ENCODE measurements around the gene TBC1D12.

TBC1D12 gene

GRCh38 chr10:94409021-94409657, 6.8 kb downstream of the TBC1D12 start:
- no peak for DNase-seq

DNA sequence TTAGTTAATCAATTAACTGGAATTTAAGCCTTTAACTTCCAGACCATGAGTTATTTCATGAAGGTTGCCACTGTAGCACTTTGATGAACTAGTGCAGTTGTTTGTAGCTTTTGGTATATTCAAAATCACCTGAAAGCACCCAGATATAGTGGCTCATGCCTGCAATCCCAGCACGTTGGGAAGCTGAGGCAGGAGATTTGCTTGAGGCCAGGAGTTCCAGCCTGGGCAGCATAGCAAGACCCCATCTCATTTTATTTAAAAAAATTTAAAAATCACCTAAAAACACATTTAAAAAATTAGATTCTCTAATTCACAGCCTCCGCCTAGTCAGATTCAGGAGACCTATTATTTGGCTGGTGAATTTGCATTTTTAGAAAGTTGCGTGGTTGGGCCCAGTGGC, 9.0 kb downstream of the TBC1D12 start:
- no peak for DNase-seq

- DNase-seq, result no peak
Observed at GRCh38 chr10:94412449-94412848, 10.1 kb downstream of the TBC1D12 start.

- DNase-seq, result no peak
Observed at GRCh38 chr10:94413361-94413760, 11.0 kb downstream of the TBC1D12 start.

GRCh38 chr10:94416896-94417295, 14.6 kb downstream of the TBC1D12 start:
- no peak for DNase-seq

- no peak for DNase-seq
Observed at GRCh38 chr10:94417321-94417720, 15.0 kb downstream of the TBC1D12 start.

- DNase-seq, result no peak
Observed at GRCh38 chr10:94420516-94420915, 18.2 kb downstream of the TBC1D12 start.

GRCh38 chr10:94420998-94421528, 18.7 kb downstream of the TBC1D12 start:
- DNase-seq, result no peak

GRCh38 chr10:94423627-94424026, 21.3 kb downstream of the TBC1D12 start:
- no peak for DNase-seq

DNA sequence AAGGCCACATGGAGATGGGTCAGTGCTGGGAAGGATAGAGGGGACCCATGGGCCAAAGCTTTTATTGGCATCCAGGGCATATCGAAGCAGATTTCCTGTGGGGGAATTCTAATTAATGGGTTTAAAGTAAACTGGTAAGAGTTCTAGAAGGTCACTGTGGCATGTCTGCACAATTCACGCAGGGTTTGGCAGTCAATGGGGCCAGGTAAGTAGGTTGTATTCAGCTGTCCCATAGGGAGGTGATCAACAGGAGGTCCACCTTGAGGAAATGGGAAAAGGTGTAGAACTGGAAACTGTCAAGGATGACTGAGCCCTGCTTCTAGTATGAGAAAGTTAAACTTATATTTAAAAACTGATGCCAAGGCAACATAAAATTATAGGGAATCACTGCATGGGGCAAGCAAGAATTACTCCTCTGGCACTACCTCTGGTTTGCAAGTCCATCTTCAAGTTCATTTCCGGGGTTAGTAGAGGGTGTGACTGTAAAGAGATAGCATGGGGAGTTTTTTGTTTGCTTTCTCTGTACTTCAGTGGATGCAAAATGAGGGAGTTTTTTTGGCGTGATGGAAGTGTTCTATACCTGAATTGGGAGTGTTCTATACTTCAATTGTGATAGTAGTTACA, 22.5 kb downstream of the TBC1D12 start:
- DNase-seq, result no peak

- no peak for DNase-seq
Observed at GRCh38 chr10:94425942-94426341, 23.6 kb downstream of the TBC1D12 start.

- DNase-seq, result no peak
Observed at GRCh38 chr10:94427166-94427565, 24.8 kb downstream of the TBC1D12 start.

GRCh38 chr10:94428766-94429707, 26.7 kb downstream of the TBC1D12 start:
- DNase-seq, result no peak

GRCh38 chr10:94430701-94431100, 28.4 kb downstream of the TBC1D12 start:
- DNase-seq, result no peak

GRCh38 chr10:94432443-94432842, 30.1 kb downstream of the TBC1D12 start:
- no peak for DNase-seq

- no peak for DNase-seq
Observed at GRCh38 chr10:94439275-94439861, 37.0 kb downstream of the TBC1D12 start.

- DNase-seq, result no peak
Observed at GRCh38 chr10:94440096-94440495, 37.8 kb downstream of the TBC1D12 start.

- no peak for DNase-seq
Observed at GRCh38 chr10:94443047-94443446, 40.7 kb downstream of the TBC1D12 start.

- no peak for DNase-seq
Observed at GRCh38 chr10:94443549-94443948, 41.2 kb downstream of the TBC1D12 start.

- DNase-seq, result no peak
Observed at GRCh38 chr10:94450782-94451181, 48.4 kb downstream of the TBC1D12 start.

GRCh38 chr10:94451883-94452519, 49.7 kb downstream of the TBC1D12 start:
- DNase-seq, result no peak

DNA sequence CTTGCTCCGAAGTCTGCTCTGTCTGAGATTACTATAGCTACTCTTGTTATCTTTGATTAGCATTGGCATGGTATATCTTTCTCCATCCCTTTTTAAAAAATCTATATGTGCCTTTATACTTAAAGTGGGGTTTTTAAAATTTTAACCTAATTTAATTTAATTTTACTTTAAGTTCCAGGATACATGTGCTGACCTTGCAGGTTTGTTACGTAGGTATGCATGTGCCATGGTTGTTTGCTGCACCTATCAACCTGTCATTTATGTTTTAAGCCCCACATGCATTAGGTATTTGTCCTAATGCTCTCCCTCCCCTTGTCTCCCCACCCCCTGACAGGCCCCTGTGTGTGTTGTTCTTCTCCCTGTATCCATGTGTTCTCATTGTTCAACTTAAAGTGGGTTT, 54.6 kb downstream of the TBC1D12 start:
- no peak for DNase-seq

DNA sequence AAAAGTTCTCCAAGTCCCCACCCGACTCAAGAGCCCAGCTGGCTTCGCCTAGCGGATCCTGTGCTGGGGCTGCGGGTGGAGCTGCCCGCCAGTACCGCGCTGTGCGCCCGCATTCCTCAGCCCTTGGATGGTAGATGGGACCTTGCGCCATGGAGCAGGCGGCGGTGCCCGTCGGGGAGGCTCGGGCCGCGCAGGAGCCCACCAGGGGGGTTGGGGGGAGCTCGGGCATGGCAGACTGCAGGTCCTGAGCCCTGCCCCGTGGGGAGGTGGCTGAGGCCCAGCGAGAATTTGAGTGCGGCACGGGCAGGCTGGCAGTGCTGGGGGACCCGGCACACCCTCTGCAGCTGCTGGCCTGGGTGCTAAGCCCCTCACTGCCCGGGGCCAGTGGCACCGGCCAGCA, 57.0 kb downstream of the TBC1D12 start:
- no peak for DNase-seq
